ENCODE data around the gene RHOH.
A peak's percentile ranks its signal among the peaks of the same experiment; 100 is the strongest.
"Not testable (repeated sequence)": the region's sequence is repeated elsewhere in the genome, so short reads cannot be mapped to it uniquely, and the experiment has no call there.

RHOH gene

GRCh38 chr4:40280586-40280985 lies 83.8 kb downstream of the RHOH start:
- TF ChIP-seq CTCF (IDR thresholded peaks at IDR 0.05; ENCODE audit: low read depth, low read length, missing control alignments) = no peak
- H3K4me3 ChIP-seq (ENCODE audit: low read depth, low read length) = no peak overlapping the region
- DNase-seq (ENCODE audit: low read depth) = no peak

GRCh38 chr4:40281099-40281498 lies 84.3 kb downstream of the RHOH start:
- no peak overlapping the region for H3K4me3 ChIP-seq (ENCODE audit: low read depth, low read length)
- DNase-seq (ENCODE audit: low read depth) = no peak
- TF ChIP-seq CTCF (IDR thresholded peaks at IDR 0.05; ENCODE audit: low read depth, low read length, missing control alignments) = no peak

- DNase-seq (ENCODE audit: low read depth) = no peak
- TF ChIP-seq CTCF (IDR thresholded peaks at IDR 0.05; ENCODE audit: low read depth, low read length, missing control alignments) = no peak
- no peak overlapping the region for H3K4me3 ChIP-seq (ENCODE audit: low read depth, low read length)
Measured at GRCh38 chr4:40281913-40282312, 85.1 kb downstream of the RHOH start.

- H3K4me3 ChIP-seq (ENCODE audit: low read depth, low read length); DNase-seq (ENCODE audit: low read depth): not testable (repeated sequence)
Measured at GRCh38 chr4:40282857-40283256, 86.0 kb downstream of the RHOH start.

GRCh38 chr4:40283413-40283812 lies 86.6 kb downstream of the RHOH start:
- DNase-seq (ENCODE audit: low read depth) = no peak
- H3K4me3 ChIP-seq (ENCODE audit: low read depth, low read length) = no peak overlapping the region
- TF ChIP-seq CTCF (IDR thresholded peaks at IDR 0.05; ENCODE audit: low read depth, low read length, missing control alignments) = no peak

- no peak overlapping the region for H3K4me3 ChIP-seq (ENCODE audit: low read depth, low read length)
- TF ChIP-seq CTCF (IDR thresholded peaks at IDR 0.05; ENCODE audit: low read depth, low read length, missing control alignments) = peak; percentile 8
- no peak for DNase-seq (ENCODE audit: low read depth)
Measured at GRCh38 chr4:40283968-40284367, 87.1 kb downstream of the RHOH start.

GRCh38 chr4:40285692-40286091 lies 88.9 kb downstream of the RHOH start:
- no peak overlapping the region for H3K4me3 ChIP-seq (ENCODE audit: low read depth, low read length)
- no peak for TF ChIP-seq CTCF (IDR thresholded peaks at IDR 0.05; ENCODE audit: low read depth, low read length, missing control alignments)
- no peak for DNase-seq (ENCODE audit: low read depth)

- DNase-seq (ENCODE audit: low read depth) = no peak
- no peak for TF ChIP-seq CTCF (IDR thresholded peaks at IDR 0.05; ENCODE audit: low read depth, low read length, missing control alignments)
- no peak overlapping the region for H3K4me3 ChIP-seq (ENCODE audit: low read depth, low read length)
Measured at GRCh38 chr4:40288566-40288965, 91.7 kb downstream of the RHOH start.
